ENCODE measurements around the gene NUAK1. TPM values are rescaled to one million over a fixed set of nuclear protein-coding genes. Genes with fewer than 3 reads are reported as not detected.

Gene NUAK1
- total RNA-seq, 6 donors from 2014 or later = 7.1 to 28.7 (median 10.9) TPM

- WGBS, 2 donors = 0% methylated on average over 5 of the region's 23 CpGs; no CpG with 5 or more reads in 1 of the 2 donors
- DNase-seq (peak in 1 of 2 donors; percentile 79), ATAC-seq (ENCODE audit: low FRiP score in 2 of 2) (peak in 1 of 2 donors; percentile 1)
- peaks cover 8 to 39% (median 23%) of the 10 kb centered on the region in 4 donors for H3K4me1 ChIP-seq
- no peaks in the 10 kb centered on the region for H3K9me3 ChIP-seq
- no peak for TF ChIP-seq EP300 (IDR thresholded peaks at IDR 0.05)
- TF ChIP-seq, protein P1, sequence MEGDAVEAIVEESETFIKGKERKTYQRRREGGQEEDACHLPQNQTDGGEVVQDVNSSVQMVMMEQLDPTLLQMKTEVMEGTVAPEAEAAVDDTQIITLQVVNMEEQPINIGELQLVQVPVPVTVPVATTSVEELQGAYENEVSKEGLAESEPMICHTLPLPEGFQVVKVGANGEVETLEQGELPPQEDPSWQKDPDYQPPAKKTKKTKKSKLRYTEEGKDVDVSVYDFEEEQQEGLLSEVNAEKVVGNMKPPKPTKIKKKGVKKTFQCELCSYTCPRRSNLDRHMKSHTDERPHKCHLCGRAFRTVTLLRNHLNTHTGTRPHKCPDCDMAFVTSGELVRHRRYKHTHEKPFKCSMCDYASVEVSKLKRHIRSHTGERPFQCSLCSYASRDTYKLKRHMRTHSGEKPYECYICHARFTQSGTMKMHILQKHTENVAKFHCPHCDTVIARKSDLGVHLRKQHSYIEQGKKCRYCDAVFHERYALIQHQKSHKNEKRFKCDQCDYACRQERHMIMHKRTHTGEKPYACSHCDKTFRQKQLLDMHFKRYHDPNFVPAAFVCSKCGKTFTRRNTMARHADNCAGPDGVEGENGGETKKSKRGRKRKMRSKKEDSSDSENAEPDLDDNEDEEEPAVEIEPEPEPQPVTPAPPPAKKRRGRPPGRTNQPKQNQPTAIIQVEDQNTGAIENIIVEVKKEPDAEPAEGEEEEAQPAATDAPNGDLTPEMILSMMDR (IDR thresholded peaks at IDR 0.05) = no peak
- TF ChIP-seq POLR2A (IDR thresholded peaks at IDR 0.05) = peak in 1 of 4 donors; percentile 28
- TF ChIP-seq POLR2AphosphoS5 (IDR thresholded peaks at IDR 0.05) = no peak
- H3K27ac ChIP-seq = peak overlapping the region; percentile 83 to 88 (median 88)
- peaks cover 0 to 16% (median 8%) of the 10 kb centered on the region in 4 donors for H3K27me3 ChIP-seq
- H3K4me3 ChIP-seq = peak overlapping the region; percentile 50 to 73 (median 70)
- no peaks in the 10 kb centered on the region for H3K36me3 ChIP-seq
These were observed 459 bp downstream of the NUAK1 start for GRCh38 chr12:106138357-106138632.

DNA sequence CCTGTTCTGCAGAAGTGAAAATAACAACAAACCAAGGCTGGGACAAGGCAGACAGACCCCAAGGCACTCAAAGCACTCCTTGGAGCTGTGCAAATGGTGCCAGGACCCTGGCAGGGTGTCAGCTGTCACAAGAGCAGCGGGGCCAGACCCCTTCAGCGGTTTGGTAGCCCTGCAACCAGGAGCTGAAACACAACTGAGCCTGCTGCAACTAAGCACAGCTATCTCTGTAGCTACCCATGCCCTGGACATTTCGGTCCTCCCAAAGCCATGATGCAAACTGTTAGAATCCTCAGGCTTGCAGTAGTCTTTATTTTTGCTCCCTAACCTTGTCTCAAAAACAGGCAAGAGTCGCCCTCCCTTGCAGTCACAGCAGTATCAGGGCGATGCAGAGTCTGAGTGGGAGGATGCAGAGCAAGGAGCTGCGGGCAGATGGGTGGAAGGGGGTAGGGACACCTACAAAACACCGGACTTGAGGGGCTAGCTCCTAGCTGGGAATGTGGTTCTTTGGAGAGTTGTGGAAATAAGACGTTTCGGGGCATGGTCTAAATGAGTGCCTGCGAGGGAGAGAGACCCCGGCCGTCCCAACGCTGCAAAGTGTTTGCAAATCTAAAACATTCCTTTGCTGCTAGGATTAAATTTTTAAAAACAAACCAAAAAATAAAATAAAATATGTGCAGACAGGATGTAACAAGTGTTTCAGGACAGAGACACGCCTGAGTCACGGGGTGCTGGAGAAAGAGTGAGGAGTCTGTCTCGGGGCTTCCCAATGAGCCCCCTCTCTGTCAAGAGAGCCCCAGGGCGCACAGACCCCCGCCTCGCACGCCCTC lies 1.0 kb downstream of the NUAK1 start:
- WGBS, 2 donors = 17 to 33% methylated on average over 18 of the region's 20 CpGs
- ATAC-seq (ENCODE audit: low FRiP score in 2 of 2) (no peak), DNase-seq (no peak)
- Histone ChIP-seq H3K27ac (peak overlapping the region; percentile 83 to 88 (median 88)), H3K36me3 (no peaks in the 10 kb centered on the region), H3K27me3 (peaks cover 0 to 16% (median 8%) of the 10 kb centered on the region in 4 donors), H3K4me3 (peak overlapping the region; percentile 50 to 73 (median 70)), H3K4me1 (peaks cover 11 to 44% (median 25%) of the 10 kb centered on the region in 4 donors), H3K9me3 (no peaks in the 10 kb centered on the region)
- TF ChIP-seq, protein P1 (IDR thresholded peaks at IDR 0.05) = no peak
- TF ChIP-seq POLR2AphosphoS5 (IDR thresholded peaks at IDR 0.05) (no peak), EP300 (IDR thresholded peaks at IDR 0.05) (no peak), POLR2A (IDR thresholded peaks at IDR 0.05) (no peak)

DNA sequence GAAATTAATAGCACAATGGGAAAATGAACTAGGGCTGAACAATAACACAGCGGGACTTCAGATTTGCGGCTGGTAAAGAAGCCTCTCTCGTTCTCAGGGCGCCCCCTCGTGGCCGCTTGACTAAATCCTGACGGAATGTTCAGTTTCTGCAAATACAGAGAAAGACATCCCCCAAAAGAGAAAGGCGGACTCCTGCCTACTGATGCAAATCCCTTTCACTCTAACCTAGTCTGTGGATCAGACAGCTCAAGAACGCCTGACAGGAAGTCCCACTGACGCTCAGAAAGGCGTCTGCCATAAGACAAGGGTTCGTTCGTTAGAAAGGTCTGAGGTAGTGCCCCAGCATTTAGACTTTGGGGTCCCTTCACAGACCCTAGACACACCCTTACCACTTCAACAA lies 2.5 kb downstream of the NUAK1 start:
- TF ChIP-seq POLR2AphosphoS5 (IDR thresholded peaks at IDR 0.05) (peak in 1 of 2 donors; percentile 41), POLR2A (IDR thresholded peaks at IDR 0.05) (peak in 1 of 4 donors; percentile 32), EP300 (IDR thresholded peaks at IDR 0.05) (no peak)
- TF ChIP-seq, protein P1 (IDR thresholded peaks at IDR 0.05) = peak; percentile 55 to 81 (median 72)
- DNase-seq (peak in 1 of 2 donors; percentile 76), ATAC-seq (ENCODE audit: low FRiP score in 2 of 2) (peak in 1 of 2 donors; percentile 44)
- Histone ChIP-seq H3K9me3 (no peaks in the 10 kb centered on the region), H3K27me3 (peaks cover 0 to 16% (median 8%) of the 10 kb centered on the region in 4 donors), H3K27ac (peak overlapping the region in 3 of 4 donors; percentile 57 to 88 (median 83)), H3K36me3 (no peaks in the 10 kb centered on the region), H3K4me3 (peak overlapping the region in 3 of 4 donors; percentile 50 to 70 (median 69)), H3K4me1 (peaks cover 12 to 41% (median 27%) of the 10 kb centered on the region in 4 donors)
- 3 to 4% methylated on average over 12 to 13 of the region's 13 CpGs for WGBS, 2 donors

GRCh38 chr12:106135781-106136180 lies 3.0 kb downstream of the NUAK1 start:
- TF ChIP-seq POLR2AphosphoS5 (IDR thresholded peaks at IDR 0.05) (no peak), POLR2A (IDR thresholded peaks at IDR 0.05) (no peak), EP300 (IDR thresholded peaks at IDR 0.05) (no peak)
- TF ChIP-seq, protein P1 (IDR thresholded peaks at IDR 0.05) = no peak
- Histone ChIP-seq H3K4me3 (peak overlapping the region in 3 of 4 donors; percentile 50 to 70 (median 69)), H3K27ac (peak overlapping the region in 1 of 4 donors; percentile 88), H3K27me3 (peaks cover 0 to 16% (median 8%) of the 10 kb centered on the region in 4 donors), H3K36me3 (no peaks in the 10 kb centered on the region), H3K9me3 (no peaks in the 10 kb centered on the region), H3K4me1 (peaks cover 12 to 41% (median 27%) of the 10 kb centered on the region in 4 donors)
- WGBS, 2 donors = 20 to 22% methylated on average over 4 of the region's 4 CpGs
- ATAC-seq (ENCODE audit: low FRiP score in 2 of 2) (no peak), DNase-seq (no peak)
